CD4-positive, alpha-beta T cell treated with Interleukin-4 for 1 hour (primary cell): ENCODE data around the gene BZW1.

Experiments
- DNase-seq, 2 donors: peaks; one replicate each; pipeline ENCODE4 v3.0.0-alpha.2; 2020 to 2022

Gene BZW1

GRCh38 chr2:200843993-200844948, 32.6 kb downstream of the BZW1 start:
- DNase-seq = no peak

DNA sequence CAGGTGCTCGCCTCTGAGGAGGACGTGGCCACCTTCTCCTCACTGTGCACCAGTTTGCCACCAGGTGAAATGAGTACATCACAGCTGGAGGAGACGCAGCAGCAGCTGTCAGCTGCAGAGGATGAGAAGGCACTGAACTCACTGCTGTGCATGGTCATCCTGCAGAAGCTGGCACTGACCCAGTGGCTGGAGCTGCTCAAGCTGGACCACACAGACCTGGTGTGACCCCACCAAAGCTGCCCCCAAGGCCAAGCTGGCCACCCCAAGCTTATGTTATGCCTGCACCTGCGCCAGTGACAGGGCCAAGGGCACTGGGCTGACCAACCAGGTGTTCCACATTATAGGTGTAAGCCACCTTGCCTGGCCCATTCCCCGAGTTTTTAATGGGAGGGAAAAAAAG, 33.5 kb downstream of the BZW1 start:
- no peak for DNase-seq

GRCh38 chr2:200845669-200846325, 34.1 kb downstream of the BZW1 start:
- DNase-seq = no peak

DNA sequence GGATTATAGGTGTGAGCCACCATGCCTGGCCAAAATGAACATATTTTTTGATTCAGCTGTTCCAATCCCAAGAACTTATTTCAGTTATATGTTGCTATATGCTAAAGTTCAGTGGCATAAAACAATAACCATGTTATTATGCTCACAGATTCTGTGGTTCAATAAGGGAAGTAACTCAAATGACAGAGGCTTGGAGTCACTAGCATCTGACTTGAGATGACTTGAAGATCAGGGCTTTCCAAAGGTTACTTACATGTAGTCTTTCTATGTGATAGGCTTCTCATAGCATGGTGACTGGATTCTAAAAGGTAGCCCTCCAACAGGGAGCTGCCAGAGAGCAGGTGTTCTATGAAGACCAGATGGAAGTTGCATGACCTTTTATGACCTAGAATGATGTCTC, 35.6 kb downstream of the BZW1 start:
- no peak for DNase-seq

GRCh38 chr2:200847939-200848338, 36.2 kb downstream of the BZW1 start:
- no peak for DNase-seq

- no peak for DNase-seq
Observed at GRCh38 chr2:200850512-200851256, 39.0 kb downstream of the BZW1 start.

GRCh38 chr2:200851398-200852248, 39.9 kb downstream of the BZW1 start:
- DNase-seq = no peak

DNA sequence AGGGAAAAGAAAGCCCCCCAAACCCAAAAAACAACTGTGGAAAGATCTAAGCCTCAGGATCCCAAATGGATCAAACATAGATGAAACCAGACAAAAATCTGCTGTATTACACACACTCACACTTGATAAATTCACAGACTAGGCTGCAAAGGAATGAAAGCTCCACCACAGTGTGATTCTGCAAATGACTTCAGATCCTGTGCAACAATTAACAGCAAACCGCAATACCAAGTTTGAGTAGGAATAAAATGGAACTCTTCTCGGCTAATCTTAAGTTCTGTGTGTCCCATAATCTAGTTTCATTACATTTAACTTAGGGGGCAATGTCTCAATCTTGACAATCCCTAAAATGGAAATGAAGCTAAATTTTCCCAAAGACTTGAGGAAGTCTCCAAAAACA, 40.9 kb downstream of the BZW1 start:
- no peak for DNase-seq

DNA sequence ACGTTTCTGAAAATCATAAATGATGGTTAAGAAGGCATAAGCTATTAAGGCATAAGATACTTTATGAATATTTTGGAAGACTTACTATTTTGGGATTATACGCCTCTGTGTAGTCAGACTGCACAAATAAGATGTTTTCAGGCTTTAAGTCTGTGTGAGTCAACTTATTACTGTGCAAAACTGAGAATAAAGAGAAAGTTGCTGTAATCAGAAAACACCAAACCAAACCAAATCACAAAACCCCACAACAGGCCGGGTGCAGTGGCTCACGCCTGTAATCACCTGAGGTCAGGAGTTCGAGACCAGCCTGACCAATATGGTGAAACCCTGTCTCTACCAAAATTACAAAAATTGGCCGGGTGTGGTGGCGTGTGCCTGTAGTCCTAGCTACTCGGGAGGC, 45.1 kb downstream of the BZW1 start:
- DNase-seq = no peak

DNA sequence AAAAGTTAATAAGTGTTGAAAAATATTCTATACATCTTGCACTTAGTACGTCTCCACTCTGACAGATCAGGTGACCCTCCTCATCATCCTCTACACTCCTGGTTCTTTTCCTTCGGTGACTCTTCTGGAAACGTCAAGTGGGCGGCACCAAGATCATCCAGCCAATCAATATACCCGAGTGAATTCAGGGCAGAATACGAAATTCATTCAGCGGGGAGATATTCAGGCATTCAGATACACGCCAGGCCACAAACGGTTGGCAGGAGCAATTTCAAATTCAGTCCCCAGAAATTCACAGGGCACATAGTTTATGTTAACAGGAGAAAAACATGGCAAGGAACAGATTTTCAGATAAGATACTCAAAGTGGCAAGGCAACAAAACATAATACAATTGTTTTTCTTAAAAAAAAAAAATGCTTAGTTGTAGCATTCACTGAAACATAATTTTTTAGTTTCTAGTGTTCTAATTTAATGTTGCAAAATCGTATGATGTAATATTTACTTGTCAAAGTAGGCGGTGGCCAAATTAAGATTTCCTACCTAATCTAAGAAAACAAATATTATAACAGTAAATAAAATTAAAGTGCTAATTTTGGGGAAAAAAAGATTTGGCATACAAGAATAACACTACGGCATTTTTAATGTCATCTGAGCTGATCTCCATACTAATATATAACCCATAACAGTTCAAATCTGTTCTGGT, 48.5 kb downstream of the BZW1 start:
- DNase-seq = peak in 1 of 2 donors; percentile 53

DNA sequence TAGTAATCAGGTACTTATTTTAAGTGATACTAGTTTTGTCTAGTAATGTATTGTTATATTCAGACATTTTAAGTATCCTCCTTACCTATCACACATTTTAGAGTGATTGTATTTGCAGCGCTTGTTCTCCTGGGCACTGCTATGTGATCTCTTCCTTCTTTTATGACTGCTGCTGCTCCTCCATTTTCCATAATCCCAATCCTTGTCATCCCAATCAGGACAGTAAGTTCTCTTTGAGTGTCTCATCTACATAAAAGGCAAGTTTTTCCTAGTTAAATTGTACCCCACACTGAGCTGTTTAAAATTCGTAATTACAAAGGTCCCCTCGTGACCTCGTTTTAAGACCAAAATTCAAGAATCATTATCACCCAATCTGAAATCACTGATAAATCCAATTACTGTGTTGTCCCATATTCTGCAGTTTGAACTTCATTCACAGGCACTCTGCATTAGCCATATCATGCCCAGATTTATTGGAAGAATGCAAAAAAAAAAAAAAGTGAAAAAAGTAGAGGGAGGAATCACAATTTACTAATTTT, 50.0 kb downstream of the BZW1 start:
- DNase-seq = no peak

- DNase-seq = peak; percentile 67 to 81
Observed at GRCh38 chr2:200862532-200863000, 50.9 kb downstream of the BZW1 start.

GRCh38 chr2:200863782-200864175, 52.1 kb downstream of the BZW1 start:
- DNase-seq = peak in 1 of 2 donors; percentile 28

DNA sequence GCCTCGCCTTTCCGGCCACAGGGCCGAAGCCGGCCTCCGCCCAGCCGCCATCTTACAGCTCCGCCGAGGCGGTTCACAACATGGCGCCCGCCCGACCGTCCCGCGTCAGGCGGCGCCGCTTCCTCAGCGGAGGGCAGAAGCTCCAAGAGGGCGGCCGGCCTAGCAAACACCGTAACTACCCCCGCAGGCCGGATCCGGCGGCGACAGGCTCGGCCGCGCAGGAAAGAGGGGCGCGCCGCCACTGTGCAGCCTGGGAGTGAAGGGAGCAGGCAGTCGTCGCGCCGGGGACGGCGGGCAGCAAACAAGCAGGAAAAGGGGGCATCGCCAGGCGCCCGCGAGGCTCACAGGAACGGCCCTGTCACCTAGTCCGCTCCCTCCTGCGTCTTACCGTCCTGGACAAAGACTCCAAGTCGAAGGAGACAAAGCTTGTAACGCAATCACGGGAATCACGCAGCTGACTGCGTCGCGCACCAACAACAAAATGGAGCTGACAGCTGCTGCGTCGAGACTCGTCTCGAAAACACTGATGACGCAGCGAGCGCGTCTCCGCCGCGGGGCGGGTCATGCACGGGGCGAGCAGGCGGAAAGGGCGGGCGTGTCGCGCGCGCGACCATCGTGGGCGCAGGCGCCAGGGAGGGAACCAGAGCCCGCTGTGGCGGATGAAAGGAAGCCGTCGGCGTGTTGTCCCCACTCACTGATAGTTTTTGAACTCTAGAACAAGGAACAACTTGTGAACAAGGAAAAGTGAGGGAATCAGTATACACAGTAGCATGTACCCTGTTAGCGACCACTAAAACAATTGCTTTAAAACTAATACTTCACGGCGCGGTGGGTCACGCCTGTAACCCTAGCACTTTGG, 52.7 kb downstream of the BZW1 start, which contains the start of gene CLK1:
Gene CLK1, minus strand, starts transcription at position 483 of the 859 bp plus-strand sequence. CDS start 2,796 bp downstream, outside the sequence.
- peak; percentile 96 to 97 for DNase-seq

- no peak for DNase-seq
Observed at GRCh38 chr2:200869014-200869413, 57.3 kb downstream of the BZW1 start.

GRCh38 chr2:200871151-200871550, 59.4 kb downstream of the BZW1 start:
- no peak for DNase-seq

DNA sequence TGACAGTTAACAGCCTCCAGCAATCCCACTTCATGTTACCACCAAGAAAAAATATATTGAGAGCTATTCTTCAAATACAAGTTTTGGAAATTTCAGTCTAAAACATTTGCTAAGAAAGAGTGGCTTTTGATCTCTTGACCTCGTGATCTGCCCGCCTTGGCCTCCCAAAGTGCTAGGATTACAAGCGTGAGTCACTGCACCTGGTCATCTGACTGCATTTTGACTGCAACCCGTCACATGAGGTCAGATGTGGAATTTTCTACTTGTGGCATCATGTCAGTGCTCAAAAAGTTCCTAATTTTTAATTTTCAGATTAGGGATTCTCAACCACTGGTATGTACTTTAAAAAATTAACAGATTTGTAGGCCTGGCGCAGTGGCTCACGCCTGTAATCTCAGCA, 61.9 kb downstream of the BZW1 start:
- DNase-seq = no peak
